HL-60 (cell line): Measurements from ENCODE around the gene GRIK1.

Experiments used
- CTCF ChIP-seq: IDR thresholded peaks from one replicate; pipeline ENCODE4 v1.5.1; 2011; ENCODE audit warnings: low read length, control low read depth, inconsistent platforms; ENCODE audit not compliant: insufficient read depth
- GABPA ChIP-seq: IDR thresholded peaks from 2 replicates; pipeline ENCODE4 v1.6.1; 2012; ENCODE audit warnings: low read depth

- TF ChIP-seq CTCF (no peak), GABPA (no peak)
Observed at GRCh38 chr21:29817450-29817849, 122.3 kb downstream of the GRIK1 start.
